Non-pigmented ciliary epithelial cell (primary cell): ENCODE results near the gene PARM1.

Source experiments
- DNase-seq: peaks from one replicate; pipeline ENCODE4 v3.0.0-alpha.2; 2010; ENCODE audit warnings: low read depth

PARM1 gene

GRCh38 chr4:75080888-75081287 lies 148.0 kb downstream of the PARM1 start:
- DNase-seq = no peak

GRCh38 chr4:75081561-75081960 lies 148.6 kb downstream of the PARM1 start:
- no peak for DNase-seq

- no peak for DNase-seq
Observed at GRCh38 chr4:75087416-75087815, 154.5 kb downstream of the PARM1 start.

GRCh38 chr4:75087865-75088264 lies 154.9 kb downstream of the PARM1 start:
- no peak for DNase-seq

- DNase-seq = no peak
Observed at GRCh38 chr4:75089206-75089605, 156.3 kb downstream of the PARM1 start.

GRCh38 chr4:75099321-75099720 lies 166.4 kb downstream of the PARM1 start:
- no peak for DNase-seq
